HCT116 (cell line): Measurements from ENCODE around the gene SRPK2. TPM values are rescaled to one million over a fixed set of nuclear protein-coding genes. Genes with fewer than 3 reads are reported as not detected.

Source experiments
- ATAC-seq: fragments of 200-7000 bp; cut with Tn5 transposase; 2 replicates; pipeline ENCODE4 v1.9.1; 2020; ENCODE audit warnings: mild to moderate bottlenecking, moderate library complexity
- BruUV-seq: library from RNA; stranded (reverse); fragments of 400-500 nt; replicated peaks from 2 replicates; lab custom pipeline; 2021; lab: Mats Ljungman, UMichigan
- CTCF ChIA-PET: fragments of 300-600 bp; sonication (Branson Sonifier 250); formaldehyde crosslinking; loops from one replicate; lab custom pipeline; 2021; ENCODE audit warnings: antibody characterized with exemption; lab: Charles Lee
- POLR2A ChIA-PET: fragments of 300-600, 350-600 bp; sonication (Branson Sonifier 250); formaldehyde crosslinking; loops from one replicate; lab custom pipeline; 2021; ENCODE audit warnings: antibody characterized with exemption; lab: Charles Lee
- RAD21 ChIA-PET, 2 experiments: fragments of 300-600 bp; sonication (Branson Sonifier 250); formaldehyde crosslinking; loops; one replicate each; lab custom pipeline; 2023; ENCODE audit warnings: low total read pairs in 2 of 2; ENCODE audit not compliant: uncharacterized antibody in 2 of 2, unreplicated experiment in 2 of 2, low non-redundant PET in 1 of 2; lab: Charles Lee
- DNase-seq: peaks from one replicate; pipeline ENCODE4 v3.0.0-alpha.2; 2010; ENCODE audit warnings: low read depth, low spot score
- H2AFZ ChIP-seq: fragments of 200-600 bp; shearing (Covaris generic), sonication (generic); 2 replicates; pipeline ENCODE4 v1.6.1; 2017; ENCODE audit warnings: low read depth, mixed run types, mixed read lengths, antibody characterized with exemption, low read length; ENCODE audit not compliant: poor library complexity, severe bottlenecking
- H3K27ac ChIP-seq: 2 replicates; pipeline ENCODE4 v1.5.1; 2012; ENCODE audit warnings: low read depth, low read length
- H3K27me3 ChIP-seq: fragments of 200-600 bp; sonication (generic); 2 replicates; pipeline ENCODE4 v1.6.1; 2016; ENCODE audit warnings: mixed run types, low read length, mixed read lengths; ENCODE audit not compliant: insufficient read depth
- H3K36me3 ChIP-seq, 2 experiments: fragments of 200-500 bp in 1 of 2; fragments of 200-600 bp in 1 of 2; sonication (Bioruptor generic) in 1 of 2; sonication (generic) in 1 of 2; 2 replicates each; pipeline versions ENCODE4 v1.5.1 to v1.6.1; 2014 to 2016; ENCODE audit warnings: low read length in 2 of 2, inconsistent platforms in 1 of 2, mixed read lengths in 1 of 2, mixed run types in 1 of 2; ENCODE audit not compliant: insufficient read depth in 2 of 2, control insufficient read depth in 1 of 2
- H3K4me1 ChIP-seq, 2 experiments: fragments of 200-600 bp in 1 of 2; sonication (generic) in 1 of 2; 2 replicates each; pipeline versions ENCODE4 v1.5.1 to v1.6.1; 2012 to 2017; ENCODE audit warnings: low read length in 2 of 2, inconsistent platforms in 1 of 2, mild to moderate bottlenecking in 1 of 2, mixed read lengths in 1 of 2, mixed run types in 1 of 2, moderate library complexity in 1 of 2; ENCODE audit not compliant: insufficient read depth in 2 of 2, control insufficient read depth in 1 of 2
- H3K4me2 ChIP-seq: fragments of 200-600 bp; sonication (generic); 2 replicates; pipeline ENCODE4 v1.6.1; 2017; ENCODE audit warnings: mixed run types, low read length, mixed read lengths
- H3K4me3 ChIP-seq, 2 experiments: fragments of 200-600 bp in 1 of 2; sonication (generic) in 1 of 2; replicated peaks in 1 of 2; 2 replicates each; pipeline ENCODE4 v1.5.1; 2011 to 2016; ENCODE audit warnings: low read length in 2 of 2, control low read depth in 1 of 2, low read depth in 1 of 2, mild to moderate bottlenecking in 1 of 2, mixed read lengths in 1 of 2, mixed run types in 1 of 2
- H3K79me2 ChIP-seq: fragments of 200-600 bp; sonication (generic); 2 replicates; pipeline ENCODE4 v1.6.1; 2017; ENCODE audit warnings: mild to moderate bottlenecking, mixed run types, low read length, moderate library complexity, mixed read lengths; ENCODE audit not compliant: insufficient read depth
- H3K9ac ChIP-seq: fragments of 200-600 bp; sonication (generic); 2 replicates; pipeline ENCODE4 v1.6.1; 2016; ENCODE audit warnings: low read length, mixed read lengths
- H3K9me2 ChIP-seq: fragments of 200-600 bp; sonication (generic), shearing (Covaris generic); 2 replicates; pipeline ENCODE4 v1.6.1; 2017; ENCODE audit warnings: mixed run types, mild to moderate bottlenecking, moderate library complexity; ENCODE audit not compliant: insufficient read depth
- H3K9me3 ChIP-seq, 2 experiments: fragments of 200-500 bp in 1 of 2; fragments of 200-600 bp in 1 of 2; sonication (Bioruptor generic) in 1 of 2; sonication (generic) in 1 of 2; 2 replicates each; pipeline ENCODE4 v1.6.1; 2014 to 2017; ENCODE audit warnings: low read length in 2 of 2, mixed read lengths in 2 of 2, inconsistent platforms in 1 of 2, low read depth in 1 of 2, mild to moderate bottlenecking in 1 of 2, mixed run types in 1 of 2, moderate library complexity in 1 of 2; ENCODE audit not compliant: control insufficient read depth in 1 of 2, insufficient read depth in 1 of 2
- H4K20me1 ChIP-seq: fragments of 200-600 bp; sonication (generic), shearing (Covaris generic); 2 replicates; pipeline ENCODE4 v1.6.1; 2017; ENCODE audit warnings: mixed run types, mild to moderate bottlenecking, moderate library complexity; ENCODE audit not compliant: insufficient read depth
- ATF3 ChIP-seq: IDR thresholded peaks from 2 replicates; pipeline ENCODE4 v1.6.1; 2012
- CEBPB ChIP-seq: IDR thresholded peaks from 2 replicates; pipeline ENCODE4 v1.6.1; 2012; ENCODE audit warnings: low read depth
- EGR1 ChIP-seq: IDR thresholded peaks from 2 replicates; pipeline ENCODE4 v1.6.1; 2012; ENCODE audit warnings: low read depth
- EZH2 ChIP-seq: fragments of 200-600 bp; sonication (generic); IDR thresholded peaks from 2 replicates; pipeline ENCODE4 v1.6.1; 2017; ENCODE audit warnings: antibody characterized with exemption, mixed run types
- FOSL1 ChIP-seq: IDR thresholded peaks from 2 replicates; pipeline ENCODE4 v1.6.1; 2012; ENCODE audit warnings: low read depth
- JUND ChIP-seq: IDR thresholded peaks from 2 replicates; pipeline ENCODE4 v1.6.1; 2012
- POLR2A ChIP-seq: IDR thresholded peaks from 2 replicates; pipeline ENCODE4 v1.7.0; 2011; ENCODE audit warnings: borderline replicate concordance; ENCODE audit not compliant: insufficient read depth, insufficient read length; ENCODE audit errors: extremely low read depth
- SIN3A ChIP-seq: IDR thresholded peaks from 2 replicates; pipeline ENCODE4 v1.6.1; 2012; ENCODE audit warnings: low read depth
- SP1 ChIP-seq: IDR thresholded peaks from 2 replicates; pipeline ENCODE4 v1.6.1; 2012; ENCODE audit warnings: low read depth
- YY1 ChIP-seq: IDR thresholded peaks from 2 replicates; pipeline ENCODE4 v1.6.1; 2011; ENCODE audit warnings: low read length, low read depth, moderate library complexity, mild to moderate bottlenecking; ENCODE audit not compliant: insufficient replicate concordance; ENCODE audit errors: extremely low read depth
- ZFX ChIP-seq: fragments of 450-650 bp; IDR thresholded peaks from 2 replicates; pipeline ENCODE4 v1.6.1; 2017
- ZNF274 ChIP-seq: fragments of 200-500 bp; sonication (Bioruptor generic); IDR thresholded peaks from 2 replicates; pipeline ENCODE4 v1.6.1; 2014; ENCODE audit warnings: mild to moderate bottlenecking, low read depth, low read length, inconsistent platforms
- intact Hi-C: fragments of 100-400 bp; cut with micrococcal nuclease; formaldehyde crosslinking; loops from 2 replicates; pipeline ENCODE4 v1.10.0; 2022
- total RNA-seq: library from RNA; stranded (reverse); gene quantifications from one replicate; pipeline ENCODE4 v1.2.1, GENCODE V29; 2021; ENCODE audit not compliant: unreplicated experiment
- TF ChIP-seq, protein P1 (sequence below), 3 experiments: fragments of 200-600 bp in 1 of 3; sonication (generic) in 1 of 3; IDR thresholded peaks in 2 of 3; conservative IDR thresholded peaks in 1 of 3; 2 replicates each; pipeline ENCODE4 v1.5.1; 2012 to 2017; ENCODE audit warnings: low read depth in 2 of 3, low read length in 2 of 3, antibody characterized with exemption in 1 of 3, borderline replicate concordance in 1 of 3, control low read depth in 1 of 3, mild to moderate bottlenecking in 1 of 3, mixed read lengths in 1 of 3, mixed run types in 1 of 3, moderate library complexity in 1 of 3; ENCODE audit not compliant: insufficient read depth in 1 of 3

Gene SRPK2
- total RNA-seq, 1 experiment from 2014 or later: 37.4 TPM

DNA sequence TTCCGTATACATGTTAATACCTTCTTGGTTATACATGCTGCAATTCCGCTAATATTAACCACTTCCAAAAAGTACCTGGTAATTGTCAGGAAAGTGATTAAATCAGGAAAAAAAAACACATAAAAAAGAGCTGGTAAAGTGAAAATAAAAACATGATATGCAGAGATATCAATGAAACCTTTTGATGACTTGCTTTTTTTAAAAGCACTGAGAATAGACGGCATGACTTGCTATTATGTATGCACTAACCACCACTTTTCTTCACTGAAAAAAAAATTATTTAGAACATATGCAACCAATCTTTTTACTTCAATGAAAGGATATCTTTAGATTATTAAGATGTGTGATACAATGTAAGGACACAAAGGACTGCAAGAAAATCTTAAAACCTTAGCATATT, 211.7 kb downstream of the SRPK2 start:
- Histone ChIP-seq H3K9ac (no peak overlapping the region), H2AFZ (no peak overlapping the region), H3K36me3 (no peaks in the 10 kb centered on the region), H3K79me2 (no peaks in the 10 kb centered on the region), H3K4me1 (no peaks in the 10 kb centered on the region), H3K9me3 (peaks cover 0 to 4% of the 10 kb centered on the region in 2 experiments; a peak in 1 of 4 replicates), H4K20me1 (no peaks in the 10 kb centered on the region), H3K9me2 (no peaks in the 10 kb centered on the region), H3K4me3 (no peak overlapping the region), H3K27me3 (no peaks in the 10 kb centered on the region), H3K27ac (no peak overlapping the region), H3K4me2 (no peak overlapping the region)
- no peak for DNase-seq
- ChIA-PET CTCF (no interaction called here), RAD21 (no interaction called here), POLR2A (no interaction called here)
- intact Hi-C loops: no loop called here
- ATAC-seq: no peak
- TF ChIP-seq YY1 (no peak), EGR1 (no peak), EZH2 (no peak), ATF3 (no peak), CEBPB (no peak), SP1 (no peak), FOSL1 (no peak), ZNF274 (no peak), ZFX (no peak), JUND (no peak), SIN3A (no peak), POLR2A (no peak)
- TF ChIP-seq, protein P1, sequence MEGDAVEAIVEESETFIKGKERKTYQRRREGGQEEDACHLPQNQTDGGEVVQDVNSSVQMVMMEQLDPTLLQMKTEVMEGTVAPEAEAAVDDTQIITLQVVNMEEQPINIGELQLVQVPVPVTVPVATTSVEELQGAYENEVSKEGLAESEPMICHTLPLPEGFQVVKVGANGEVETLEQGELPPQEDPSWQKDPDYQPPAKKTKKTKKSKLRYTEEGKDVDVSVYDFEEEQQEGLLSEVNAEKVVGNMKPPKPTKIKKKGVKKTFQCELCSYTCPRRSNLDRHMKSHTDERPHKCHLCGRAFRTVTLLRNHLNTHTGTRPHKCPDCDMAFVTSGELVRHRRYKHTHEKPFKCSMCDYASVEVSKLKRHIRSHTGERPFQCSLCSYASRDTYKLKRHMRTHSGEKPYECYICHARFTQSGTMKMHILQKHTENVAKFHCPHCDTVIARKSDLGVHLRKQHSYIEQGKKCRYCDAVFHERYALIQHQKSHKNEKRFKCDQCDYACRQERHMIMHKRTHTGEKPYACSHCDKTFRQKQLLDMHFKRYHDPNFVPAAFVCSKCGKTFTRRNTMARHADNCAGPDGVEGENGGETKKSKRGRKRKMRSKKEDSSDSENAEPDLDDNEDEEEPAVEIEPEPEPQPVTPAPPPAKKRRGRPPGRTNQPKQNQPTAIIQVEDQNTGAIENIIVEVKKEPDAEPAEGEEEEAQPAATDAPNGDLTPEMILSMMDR (IDR thresholded peaks at IDR 0.05 in 2 of 3, conservative IDR thresholded peaks at IDR 0.05 in 1 of 3; ENCODE audit: borderline replicate concordance in 1 of 3, insufficient read depth in 1 of 3, low read depth in 2 of 3, low read length in 2 of 3): no peak
- no TSS peak for BruUV-seq
